HG03139 (cell line): ENCODE data around the gene KIF26A.

Experiments
- ATAC-seq: cut with Tn5 transposase; IDR thresholded peaks from one replicate; pipeline ENCODE4 v1.9.1; 2021; ENCODE audit not compliant: unreplicated experiment

The KIF26A gene

GRCh38 chr14:104130974-104131651 is 7.3 kb upstream of the KIF26A start:
- ATAC-seq: no peak

GRCh38 chr14:104131968-104132732 is 6.2 kb upstream of the KIF26A start:
- no peak for ATAC-seq

- no peak for ATAC-seq
Observed at GRCh38 chr14:104132981-104133380, 5.4 kb upstream of the KIF26A start.

- no peak for ATAC-seq
Observed at GRCh38 chr14:104133496-104133895, 4.9 kb upstream of the KIF26A start.

- ATAC-seq: no peak
Observed at GRCh38 chr14:104134061-104134965, 4.1 kb upstream of the KIF26A start.

- ATAC-seq: no peak
Observed at GRCh38 chr14:104135121-104135903, 3.1 kb upstream of the KIF26A start.

- no peak for ATAC-seq
Observed at GRCh38 chr14:104135904-104136471, 2.4 kb upstream of the KIF26A start.

GRCh38 chr14:104136472-104137296 is 1.7 kb upstream of the KIF26A start:
- ATAC-seq: no peak

- ATAC-seq: no peak
Observed at GRCh38 chr14:104137297-104138097, 890 bp upstream of the KIF26A start.

- ATAC-seq: no peak
Observed at GRCh38 chr14:104138718-104139459, 502 bp downstream of the KIF26A start.

GRCh38 chr14:104139460-104140212 is 1.2 kb downstream of the KIF26A start:
- no peak for ATAC-seq

- ATAC-seq: no peak
Observed at GRCh38 chr14:104140213-104140462, 1.8 kb downstream of the KIF26A start.

- ATAC-seq: no peak
Observed at GRCh38 chr14:104140463-104141331, 2.3 kb downstream of the KIF26A start.

GRCh38 chr14:104141621-104142091 is 3.3 kb downstream of the KIF26A start:
- no peak for ATAC-seq

- no peak for ATAC-seq
Observed at GRCh38 chr14:104142136-104142945, 4.0 kb downstream of the KIF26A start.
